Measurements from ENCODE around the gene THOC6.
"Not testable (repeated sequence)": the region's sequence is repeated elsewhere in the genome, so short reads cannot be mapped to it uniquely, and the experiment has no call there.

THOC6 gene

GRCh38 chr16:3072148-3072547 is 48.3 kb downstream of the THOC6 start:
- not testable (repeated sequence) for DNase-seq (ENCODE audit: low read depth)

GRCh38 chr16:3072576-3073263 is 48.9 kb downstream of the THOC6 start:
- not testable (repeated sequence) for DNase-seq (ENCODE audit: low read depth)

- DNase-seq (ENCODE audit: low read depth): no peak
Measured at GRCh38 chr16:3073448-3073847, 49.6 kb downstream of the THOC6 start.

GRCh38 chr16:3074860-3075522 is 51.2 kb downstream of the THOC6 start:
- DNase-seq (ENCODE audit: low read depth): peak; percentile 68

GRCh38 chr16:3075523-3075915 is 51.7 kb downstream of the THOC6 start:
- no peak for DNase-seq (ENCODE audit: low read depth)

GRCh38 chr16:3075946-3076345 is 52.1 kb downstream of the THOC6 start:
- DNase-seq (ENCODE audit: low read depth): not testable (repeated sequence)

GRCh38 chr16:3076577-3076976 is 52.7 kb downstream of the THOC6 start:
- no peak for DNase-seq (ENCODE audit: low read depth)
